Activated CD4-positive, alpha-beta T cell treated with anti-CD3 and anti-CD28 coated beads, Interleukin-10, Interleukin-2, amounts not matched to agents 100 ng/mL and 50 ng/mL, durations not matched to agents 16 hours and 8 hours (primary cell): ENCODE data around the gene SPAG9.
"Not testable (repeated sequence)": the region's sequence is repeated elsewhere in the genome, so short reads cannot be mapped to it uniquely, and the experiment has no call there.

Experiments
- DNase-seq: peaks from one replicate; pipeline ENCODE4 v3.0.0-alpha.2; 2020

SPAG9 gene

DNA sequence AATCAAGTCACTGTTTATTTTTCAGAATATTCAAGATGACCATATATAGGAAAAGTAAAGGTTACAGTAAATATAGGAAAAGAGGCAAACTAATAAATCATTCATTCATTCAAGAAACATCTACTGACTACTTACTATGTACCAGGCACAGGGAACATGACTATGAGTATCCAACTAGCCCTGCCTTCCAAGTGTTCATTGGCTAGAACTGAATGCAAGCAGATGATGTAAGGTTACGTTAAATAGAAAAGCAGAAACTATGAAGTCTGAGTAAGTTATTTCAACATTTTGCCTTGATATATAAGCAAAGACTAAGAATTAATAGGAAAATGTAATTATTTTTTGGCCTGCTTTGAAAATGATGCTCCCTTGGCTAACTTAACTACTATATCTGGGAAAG, 36.7 kb downstream of the SPAG9 start:
- no peak for DNase-seq

DNA sequence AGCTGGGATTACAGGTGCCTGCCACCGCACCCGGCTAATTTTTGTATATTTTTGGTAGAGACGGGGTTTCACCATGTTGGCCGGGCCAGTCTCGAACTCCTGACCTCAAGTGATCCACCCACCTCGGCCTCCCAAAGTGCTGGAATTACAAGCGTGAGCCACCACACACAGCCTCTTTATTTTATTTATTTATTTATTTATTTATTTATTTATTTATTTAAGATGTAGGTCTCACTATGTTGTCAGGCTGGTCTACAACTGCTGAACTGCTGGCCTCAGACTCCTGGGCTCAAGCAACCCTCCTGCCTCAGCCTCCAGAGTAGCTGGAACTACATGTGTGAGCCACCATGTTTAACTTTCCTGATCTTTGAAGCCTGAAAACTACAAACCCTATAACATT, 37.3 kb downstream of the SPAG9 start:
- DNase-seq = not testable (repeated sequence)

DNA sequence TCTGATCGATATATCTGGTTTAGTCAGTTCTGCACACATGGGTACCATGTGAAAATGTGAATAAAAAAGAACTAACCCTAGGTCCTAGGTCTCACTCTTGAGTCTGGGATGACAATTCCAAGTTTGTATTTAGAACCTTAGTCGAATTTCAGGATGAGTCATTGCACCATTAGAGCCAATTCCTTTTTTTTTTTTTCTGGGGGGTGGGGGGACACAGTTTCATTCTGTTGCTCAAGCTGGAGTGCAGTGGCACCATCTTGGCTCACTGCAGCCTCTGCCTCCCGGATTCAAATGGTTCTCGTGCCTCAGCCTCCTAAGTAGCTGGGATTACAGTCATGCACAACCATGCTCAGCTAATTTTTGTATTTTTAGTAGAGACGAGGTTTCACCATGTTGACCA, 41.6 kb downstream of the SPAG9 start:
- no peak for DNase-seq

DNA sequence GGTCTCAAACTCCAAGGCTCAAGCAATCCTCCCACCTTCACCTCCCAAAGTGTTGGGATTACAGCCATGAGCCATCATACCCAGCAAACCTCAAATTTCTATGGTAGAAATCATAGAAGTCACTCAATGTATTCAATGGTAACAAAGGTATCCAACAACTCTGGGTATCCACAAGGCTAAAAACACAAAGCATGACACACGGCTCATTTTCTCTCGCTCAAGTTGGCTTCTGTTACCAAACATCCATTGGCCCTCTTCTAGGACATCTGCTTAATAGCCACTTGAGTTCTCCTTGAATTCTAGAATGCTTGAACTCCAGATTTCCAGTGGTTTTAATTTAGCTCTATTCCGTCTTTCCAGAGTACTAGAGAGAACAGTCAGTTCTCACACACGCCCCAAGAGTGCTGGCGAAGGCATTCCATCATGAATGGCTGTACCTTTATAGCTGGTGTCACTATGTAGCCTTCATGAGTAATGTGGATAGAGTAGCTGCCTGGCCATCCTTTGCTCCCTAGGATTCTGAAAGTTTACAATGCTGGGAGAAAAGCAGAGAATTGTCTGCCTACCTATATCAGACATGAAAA, 42.6 kb downstream of the SPAG9 start:
- DNase-seq = no peak

DNA sequence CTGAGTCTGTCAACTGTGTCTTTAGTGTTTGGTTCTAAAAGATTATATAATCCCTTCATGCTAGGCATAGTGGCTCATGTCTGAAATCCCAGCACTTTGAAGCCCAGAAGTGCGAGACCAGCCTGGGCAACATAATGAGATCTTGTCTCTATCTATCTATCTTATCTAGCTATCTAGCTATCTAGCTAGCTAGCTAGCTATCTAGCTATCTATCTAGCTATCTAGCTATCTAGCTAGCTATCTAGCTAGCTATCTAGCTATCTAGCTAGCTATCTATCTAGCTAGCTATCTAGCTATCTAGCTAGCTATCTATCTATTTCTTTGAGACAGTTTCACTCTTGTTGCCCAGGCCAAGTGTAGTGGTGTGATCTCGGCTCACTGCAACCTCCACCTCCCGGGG, 43.8 kb downstream of the SPAG9 start:
- DNase-seq = no peak

DNA sequence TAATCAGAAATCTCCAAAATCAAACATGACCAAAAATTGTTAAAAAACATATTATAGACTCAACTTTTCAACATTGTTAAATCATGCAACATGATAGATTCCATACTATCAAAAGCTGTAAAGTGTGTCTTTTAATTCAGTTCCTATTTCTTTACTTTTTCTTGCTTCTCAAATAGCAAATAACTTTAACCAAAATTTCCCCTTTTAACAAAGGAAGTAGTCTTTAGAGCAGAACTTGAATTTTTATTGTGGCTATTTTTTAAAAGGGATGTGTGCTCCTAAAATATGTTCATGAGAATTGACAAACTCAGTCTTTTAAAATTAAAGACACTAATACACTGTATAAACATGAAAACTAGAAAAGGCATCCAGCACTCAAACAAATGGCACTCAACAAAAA, 49.1 kb downstream of the SPAG9 start:
- DNase-seq = no peak

DNA sequence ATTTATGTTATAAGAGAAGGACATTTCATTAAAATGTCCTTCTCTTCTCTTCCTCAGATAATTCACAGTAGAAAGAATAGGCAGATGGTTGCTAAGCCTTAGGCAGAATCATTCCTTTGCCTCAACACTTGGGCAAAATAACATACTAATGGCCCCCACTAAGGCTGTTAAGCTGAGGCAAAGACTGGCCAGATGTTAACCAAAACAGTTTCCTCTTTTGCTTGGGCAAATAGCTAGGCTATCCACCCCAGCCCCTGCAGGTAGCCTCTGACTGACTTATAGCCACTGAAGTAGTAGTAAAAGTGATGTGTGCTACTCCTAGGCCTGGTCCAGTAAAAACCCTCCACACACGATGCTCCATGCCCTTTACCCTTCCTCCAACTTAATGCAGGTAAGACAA, 55.2 kb downstream of the SPAG9 start:
- DNase-seq = no peak

DNA sequence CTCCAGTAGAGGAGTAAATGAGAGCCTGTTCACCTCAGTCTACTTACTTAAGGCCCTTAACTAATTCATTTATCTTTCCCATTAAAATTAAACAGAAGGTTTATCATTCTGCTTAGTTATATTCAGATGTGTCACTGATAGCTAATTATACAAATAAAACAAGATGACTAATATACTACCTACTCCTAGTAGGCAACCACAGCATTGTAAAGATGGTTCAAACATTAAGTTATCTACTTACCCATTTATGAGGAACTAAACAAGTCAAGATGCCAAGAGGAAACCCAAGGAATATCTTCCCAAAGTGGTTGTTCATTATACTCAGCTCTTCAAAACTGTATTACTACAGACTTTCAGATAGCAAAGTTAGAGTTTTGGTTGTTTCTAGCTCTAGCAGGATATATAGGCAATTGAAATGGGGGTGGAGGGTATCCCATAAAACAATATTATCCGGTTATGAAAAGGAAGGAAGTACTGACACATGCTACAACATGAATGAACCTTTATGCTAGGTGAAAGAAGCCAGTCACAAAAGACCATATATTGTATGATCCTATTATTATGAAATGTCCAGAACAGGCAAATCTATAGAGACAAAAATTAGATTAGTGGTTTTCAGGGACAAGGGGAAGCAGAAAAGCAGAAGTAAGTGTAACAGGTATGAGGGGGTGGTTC, 56.5 kb downstream of the SPAG9 start:
- no peak for DNase-seq

DNA sequence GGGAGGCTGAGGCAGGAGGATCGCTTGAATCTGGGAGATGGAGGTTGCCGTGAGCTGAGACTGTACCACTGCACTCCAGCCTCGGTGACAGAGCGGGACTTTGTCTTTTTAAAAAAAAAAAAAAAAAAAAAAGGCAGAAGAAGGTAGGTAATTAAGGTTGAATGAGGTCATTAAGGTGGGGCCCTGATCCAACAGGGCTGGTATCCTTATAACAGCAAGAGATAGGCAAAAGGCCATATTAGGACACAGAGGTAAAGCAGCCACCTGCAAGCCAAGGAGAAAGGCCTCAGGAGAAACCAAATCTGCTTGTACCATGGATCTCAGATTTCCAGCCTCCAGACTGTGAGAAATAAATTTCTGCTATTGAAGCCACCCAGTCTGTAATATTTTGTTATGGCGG, 60.3 kb downstream of the SPAG9 start:
- DNase-seq = no peak

DNA sequence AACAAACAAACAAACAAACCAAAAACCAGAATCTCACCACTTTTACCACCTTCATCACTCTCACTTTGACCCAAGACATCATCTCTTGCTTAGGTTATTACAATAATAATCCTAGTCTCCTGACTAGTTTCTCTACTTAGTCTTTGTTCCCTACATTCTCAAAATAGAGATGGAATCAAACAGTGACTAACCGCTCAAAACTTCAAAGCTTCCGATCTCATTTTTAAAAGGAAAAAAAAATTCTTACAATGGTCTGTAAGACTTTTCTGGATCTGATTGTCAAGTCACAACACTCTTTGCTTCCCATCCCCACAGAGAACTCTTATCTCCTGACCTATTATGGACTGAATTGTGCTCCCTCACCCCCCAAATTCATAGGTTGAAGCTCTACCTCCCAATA, 60.9 kb downstream of the SPAG9 start:
- DNase-seq = no peak

DNA sequence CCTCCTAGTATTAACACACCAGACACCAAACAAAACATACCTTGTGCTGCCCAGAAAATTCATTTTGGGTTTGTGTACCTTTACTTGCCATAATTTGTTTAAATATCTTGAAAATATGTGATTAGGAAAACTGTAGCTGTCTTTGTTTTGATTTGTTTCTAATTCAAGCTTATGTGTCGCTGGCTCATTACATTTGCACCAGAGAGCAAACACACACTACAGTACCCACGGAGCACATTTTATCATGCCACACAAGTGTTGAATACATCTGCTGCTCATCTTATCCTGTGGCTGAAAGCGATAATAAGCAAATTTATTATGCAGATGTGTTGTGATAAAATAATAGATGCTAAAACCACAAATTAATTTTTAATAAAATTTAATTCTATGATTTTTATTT, 63.1 kb downstream of the SPAG9 start:
- DNase-seq = no peak

DNA sequence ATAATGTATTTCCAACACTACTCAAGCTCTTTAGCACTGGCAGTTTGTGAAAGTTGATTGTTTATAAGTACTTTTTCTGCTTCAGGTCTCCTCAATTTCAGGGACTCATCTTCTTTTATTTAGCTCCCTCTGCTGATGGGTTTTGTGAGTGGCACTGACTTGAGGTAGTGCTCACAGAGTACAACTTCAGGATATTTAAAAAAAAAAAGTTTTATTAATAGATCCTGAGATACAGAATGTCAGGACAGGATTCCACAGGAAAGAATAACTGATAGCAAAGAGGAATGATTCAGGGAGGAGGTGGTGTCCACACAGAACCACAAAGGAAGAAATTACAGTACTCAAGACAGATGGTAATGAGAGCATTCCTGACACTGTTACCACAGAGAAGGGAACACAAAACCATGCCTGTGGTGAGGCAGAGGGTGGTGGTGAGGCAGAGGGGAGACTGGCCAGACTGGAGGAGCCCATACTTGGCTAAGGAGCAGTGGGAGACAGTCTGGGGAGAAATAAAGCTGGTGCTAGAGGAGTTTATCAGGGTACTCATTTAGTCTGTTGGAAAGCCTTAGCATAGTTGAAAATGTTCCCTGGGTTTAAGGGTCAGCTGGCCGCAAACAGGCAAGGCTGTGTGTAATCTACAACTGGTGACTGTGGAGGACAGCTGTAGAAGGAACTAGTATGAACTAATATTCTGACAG, 63.7 kb downstream of the SPAG9 start:
- peak; percentile 39 for DNase-seq

DNA sequence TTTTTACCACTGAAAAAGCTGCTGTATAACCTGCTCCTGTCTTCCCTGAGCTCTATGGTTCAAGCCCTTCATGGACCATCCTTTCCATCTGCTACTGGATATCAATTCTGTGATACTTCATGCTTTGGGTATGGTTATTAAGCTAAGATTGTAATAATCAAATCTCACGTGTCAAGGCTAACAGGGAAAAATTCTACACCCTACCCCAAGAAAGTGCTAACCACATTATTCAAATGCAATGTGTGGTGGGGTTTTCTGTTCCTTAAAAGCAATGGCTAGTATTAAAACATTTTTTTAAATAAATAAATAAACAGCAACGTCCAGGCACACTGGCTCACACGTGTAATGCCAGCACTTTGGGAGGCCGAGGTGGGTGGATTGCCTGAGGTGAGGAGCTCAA, 65.9 kb downstream of the SPAG9 start:
- no peak for DNase-seq

DNA sequence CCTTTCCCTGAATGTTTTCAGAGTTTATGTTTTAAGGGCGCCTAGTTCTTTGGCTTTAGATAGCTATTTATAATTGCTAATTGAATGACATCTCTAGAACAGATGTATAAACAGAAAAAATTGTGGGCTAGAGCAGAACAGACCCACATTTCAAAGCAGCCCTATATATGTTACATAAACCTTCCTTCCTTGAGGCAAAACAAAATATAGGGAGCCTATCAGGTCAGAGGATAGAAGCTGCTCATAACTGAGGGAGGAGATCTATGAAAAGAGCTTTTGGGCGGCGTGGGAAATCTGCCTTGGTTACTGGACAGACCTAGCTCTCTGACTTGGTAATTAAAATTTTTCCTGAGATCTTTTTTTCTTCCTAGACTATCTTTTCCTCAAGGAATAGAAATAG, 68.4 kb downstream of the SPAG9 start:
- no peak for DNase-seq

DNA sequence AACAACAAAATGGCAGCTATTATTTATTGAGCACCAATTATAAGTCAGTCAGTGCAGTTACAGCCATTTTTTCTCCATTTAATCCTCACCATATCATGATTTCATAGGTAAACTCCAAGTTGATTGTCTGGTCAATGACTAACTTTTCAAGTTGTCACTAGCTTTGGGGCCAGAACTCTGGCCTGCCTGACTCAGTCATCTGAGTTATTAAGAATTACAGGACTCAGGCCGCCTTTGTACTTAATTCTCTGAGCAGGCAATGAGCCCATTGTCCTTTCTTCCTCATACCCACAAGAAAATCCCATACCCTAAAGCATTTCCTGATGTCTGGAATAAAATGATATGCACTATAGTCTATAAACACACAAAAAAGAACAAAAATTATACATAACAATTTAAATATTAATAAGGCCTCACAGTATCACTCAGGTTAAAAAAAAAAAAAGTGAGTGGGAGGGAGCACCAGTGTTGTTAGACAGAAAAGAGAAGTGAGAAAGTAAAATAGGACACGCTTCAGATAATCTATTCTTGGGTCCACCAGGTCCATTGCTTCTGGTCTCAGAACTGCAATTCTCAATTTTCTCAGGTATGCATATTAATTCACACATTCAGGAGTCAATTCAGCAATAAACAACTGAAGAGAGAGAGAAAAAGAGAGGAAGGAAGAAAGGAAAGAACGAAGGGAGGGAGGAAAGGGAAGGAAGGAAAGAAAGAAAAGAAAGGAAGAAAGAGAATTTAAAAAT, 70.2 kb downstream of the SPAG9 start:
- no peak for DNase-seq

DNA sequence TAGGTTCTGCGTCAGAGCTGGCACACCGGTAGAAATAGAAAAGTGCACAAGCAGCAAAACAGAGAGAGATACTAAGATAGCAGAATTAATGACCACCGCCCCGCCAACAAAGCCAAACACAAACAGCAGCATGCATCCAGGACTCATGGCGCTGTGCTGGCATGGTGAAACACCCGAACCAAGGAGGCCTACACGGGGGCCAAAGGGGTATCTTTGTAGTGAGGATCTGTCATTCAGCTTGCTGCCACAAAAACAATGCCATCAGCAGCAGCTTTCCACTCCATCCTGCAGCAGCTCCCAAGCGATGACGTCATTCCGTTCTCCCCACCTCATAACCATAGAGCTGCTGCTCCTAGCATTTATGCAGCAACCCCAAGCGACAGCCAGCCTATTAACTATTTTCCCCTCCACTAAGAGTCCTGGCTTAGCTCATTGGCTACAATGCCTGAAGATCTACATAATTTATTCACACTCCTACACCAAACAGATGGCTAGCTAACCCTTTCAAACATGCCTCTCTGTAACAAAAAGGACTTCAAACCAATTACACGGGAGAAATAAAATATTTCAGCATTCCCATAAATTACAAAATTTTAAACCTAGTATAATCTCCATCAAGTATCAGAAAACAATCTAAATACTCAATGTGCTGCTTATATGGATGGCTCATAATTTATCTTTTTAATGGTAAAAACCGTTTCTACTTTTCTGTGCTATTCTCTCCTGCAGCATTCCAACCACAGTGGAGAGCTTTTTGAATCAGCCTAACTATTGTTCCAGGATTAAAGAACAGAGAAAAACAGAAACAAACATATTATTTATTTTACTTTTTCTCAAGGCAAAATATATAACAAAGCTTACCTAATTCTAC, 73.9 kb downstream of the SPAG9 start:
- DNase-seq = no peak

DNA sequence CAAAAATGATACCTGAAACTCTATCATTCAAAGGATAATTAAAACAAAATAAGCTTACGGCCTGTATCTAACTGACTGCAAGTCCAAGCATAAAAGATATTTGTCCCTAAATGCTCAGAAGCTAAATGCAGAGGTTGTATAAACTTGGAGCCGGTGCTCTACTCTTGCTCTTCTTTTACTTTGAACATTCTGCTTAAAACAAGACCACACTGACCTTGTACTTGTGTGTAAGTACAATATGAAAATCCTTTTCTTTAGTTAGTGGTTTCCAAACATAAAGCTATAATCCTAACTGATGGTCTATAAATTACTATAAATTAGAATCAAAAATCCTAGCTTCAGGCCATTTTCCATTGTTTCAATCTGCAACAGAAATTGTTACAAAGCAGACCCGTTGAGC, 74.6 kb downstream of the SPAG9 start:
- DNase-seq = no peak

DNA sequence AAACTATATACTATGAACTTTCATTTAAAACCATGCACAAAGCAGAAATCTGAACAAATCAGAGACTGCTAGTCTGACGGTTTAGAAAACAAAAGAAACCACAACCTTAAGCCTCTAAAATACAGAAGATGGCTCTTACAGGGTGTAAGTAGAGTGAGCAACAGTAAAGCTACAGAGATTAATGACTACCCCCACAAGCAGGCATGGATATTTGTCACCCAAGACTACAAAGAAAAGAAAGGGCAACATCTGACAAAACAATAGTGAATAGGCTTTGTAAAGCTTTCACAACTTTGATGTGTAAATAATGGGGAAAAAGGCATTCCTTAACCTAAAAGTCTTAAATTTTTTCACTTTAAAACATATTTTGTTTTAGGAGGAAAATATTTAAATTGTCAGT, 75.0 kb downstream of the SPAG9 start:
- no peak for DNase-seq

DNA sequence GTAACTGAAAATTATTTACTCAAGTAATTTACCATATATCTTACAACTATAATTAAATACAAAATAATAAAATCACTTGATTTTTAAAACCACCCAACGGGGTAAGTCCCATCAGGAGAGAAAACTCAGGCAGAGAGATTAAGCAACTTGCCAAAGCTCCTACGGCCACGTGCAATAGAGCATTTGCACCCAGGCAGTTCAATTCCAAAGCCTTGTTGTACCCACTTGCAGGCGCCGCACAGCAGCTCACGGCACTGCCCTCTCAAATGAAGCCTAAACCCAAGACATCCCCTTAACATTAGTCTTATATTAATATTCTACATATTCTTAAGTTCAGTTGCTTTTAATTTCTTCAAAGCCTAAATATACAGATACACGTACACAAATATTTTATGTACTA, 75.7 kb downstream of the SPAG9 start:
- no peak for DNase-seq

DNA sequence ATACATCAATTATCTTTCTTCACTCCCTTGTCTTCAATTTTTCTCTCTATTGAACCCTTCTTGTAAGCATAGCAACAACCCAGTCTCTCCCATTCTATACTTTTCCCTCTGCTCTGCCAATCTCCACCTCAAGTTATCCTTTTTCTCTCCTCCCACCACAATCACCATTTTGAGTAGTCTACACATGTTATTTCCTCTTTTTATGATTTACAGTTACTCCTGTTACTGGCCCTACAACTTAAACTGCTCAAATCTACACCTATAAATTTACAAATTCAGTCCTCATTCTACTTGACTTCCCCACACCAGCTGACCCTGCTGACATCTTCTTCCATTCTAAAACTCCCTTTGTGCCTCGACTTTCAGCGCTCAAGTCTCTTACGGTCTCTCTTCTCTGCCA, 84.6 kb downstream of the SPAG9 start:
- no peak for DNase-seq

DNA sequence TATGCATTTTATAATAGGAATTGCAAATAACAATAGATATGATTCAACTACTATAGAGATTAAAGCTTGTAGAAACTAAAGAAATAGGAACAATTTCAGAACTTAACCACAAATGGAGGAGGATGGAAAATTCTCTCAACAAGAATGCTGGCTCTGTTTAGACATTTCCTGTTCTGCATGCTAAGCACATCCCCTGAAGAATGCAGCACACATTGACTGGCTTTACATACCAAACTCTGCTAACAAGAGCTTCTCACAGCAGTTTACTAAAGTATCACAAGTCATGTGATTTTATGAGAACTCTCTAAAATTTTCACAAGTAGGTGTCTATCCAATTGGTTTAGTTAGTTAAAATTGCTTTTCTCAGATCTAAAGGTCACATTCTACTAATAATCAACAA, 85.2 kb downstream of the SPAG9 start:
- no peak for DNase-seq

DNA sequence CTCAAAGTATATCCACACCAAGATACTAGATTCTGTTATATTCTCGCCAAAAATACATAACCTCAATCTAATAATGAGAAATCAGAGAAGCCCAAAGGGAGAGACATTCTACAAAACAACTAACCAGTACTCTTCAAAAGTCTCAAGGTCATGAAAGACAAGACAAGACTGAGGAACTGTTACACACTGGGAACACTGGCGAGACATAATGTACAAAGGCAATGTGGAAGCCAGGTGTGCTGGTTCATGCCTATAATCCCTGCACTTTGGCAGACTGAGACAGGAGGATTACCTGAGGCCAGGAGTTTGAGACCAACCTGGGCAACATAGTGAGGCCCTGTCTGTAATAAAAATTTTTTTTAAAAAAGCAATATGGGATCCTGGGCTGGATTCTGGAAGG, 85.9 kb downstream of the SPAG9 start:
- no peak for DNase-seq

DNA sequence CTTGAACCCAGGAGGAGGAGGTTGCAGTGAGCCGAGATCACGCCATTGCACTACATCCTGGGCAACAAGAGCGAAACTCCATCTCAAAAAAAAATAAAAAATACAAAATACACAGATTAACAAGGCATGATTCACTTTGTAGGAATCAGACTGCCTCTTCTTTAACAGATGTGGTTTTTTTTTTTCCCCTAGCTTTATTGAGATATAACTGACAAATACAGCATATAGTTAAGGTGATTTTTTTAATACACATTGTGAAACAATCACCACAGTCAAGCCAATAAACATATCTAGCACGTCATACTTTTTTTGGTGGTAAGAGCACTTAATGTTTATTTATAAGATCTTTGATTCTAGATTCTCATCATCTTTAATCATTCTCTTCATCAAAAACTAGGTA, 87.8 kb downstream of the SPAG9 start:
- DNase-seq = no peak
